GM12878 (cell line): ENCODE measurements around the gene SPATA31D3. TPM values are rescaled to one million over a fixed set of nuclear protein-coding genes. Genes with fewer than 3 reads are reported as not detected.

ENCODE experiments used
- ATAC-seq: fragments of 200-7000 bp; cut with Tn5 transposase; 3 replicates; pipeline ENCODE4 v1.9.1; 2020; ENCODE audit warnings: mild to moderate bottlenecking, moderate library complexity
- BruUV-seq: library from RNA; stranded (reverse); fragments of 400-500 nt; replicated peaks from 2 replicates; lab custom pipeline; 2021; lab: Mats Ljungman, UMichigan
- CTCF ChIA-PET: fragments of 300-600 bp; sonication (Branson Sonifier 250); formaldehyde crosslinking; extraction: SDS; loops from one replicate; lab custom pipeline; 2021; ENCODE audit warnings: inconsistent platforms; lab: Yijun Ruan, JAX
- POLR2A ChIA-PET: fragments of 350-600 bp; formaldehyde crosslinking; extraction: SDS; loops from one replicate; lab custom pipeline; 2021; ENCODE audit warnings: inconsistent platforms; lab: Charles Lee
- RAD21 ChIA-PET: fragments of 300-600 bp; sonication (Branson Sonifier 250); formaldehyde crosslinking; loops from one replicate; lab custom pipeline; 2023; ENCODE audit warnings: antibody characterized with exemption; ENCODE audit not compliant: unreplicated experiment; lab: Charles Lee
- SMC1A ChIA-PET: fragments of 300-600 bp; sonication (Branson Sonifier 250); formaldehyde crosslinking; loops from one replicate; lab custom pipeline; 2023; ENCODE audit not compliant: unreplicated experiment, uncharacterized antibody; lab: Charles Lee
- DNase-seq: peaks from one replicate; pipeline ENCODE4 v3.0.0-alpha.2; 2011; ENCODE audit warnings: low read depth, low spot score
- FAIRE-seq: peaks from 3 replicates; lab custom pipeline; 2011; peaks lifted over from hg19 to GRCh38; lab: Jason Lieb, UNC
- H2AFZ ChIP-seq: 2 replicates; pipeline ENCODE4 v1.6.0; 2011; ENCODE audit warnings: low read depth, low read length, control low read depth; ENCODE audit not compliant: control insufficient read depth
- H3K27ac ChIP-seq: 2 replicates; pipeline ENCODE4 v1.5.1; 2011; ENCODE audit warnings: control low read depth; ENCODE audit not compliant: control insufficient read depth, insufficient read depth
- H3K27me3 ChIP-seq, 2 experiments: replicated peaks in 1 of 2; 2 replicates each; pipeline versions ENCODE4 v1.6.0 to v1.6.1; 2011; ENCODE audit warnings: low read length in 1 of 2; ENCODE audit not compliant: control insufficient read depth in 2 of 2, insufficient read depth in 2 of 2
- H3K36me3 ChIP-seq, 2 experiments: 2 replicates each; pipeline ENCODE4 v1.5.1; 2011; ENCODE audit warnings: low read length in 1 of 2; ENCODE audit not compliant: control insufficient read depth in 2 of 2, insufficient read depth in 2 of 2
- H3K4me1 ChIP-seq: 2 replicates; pipeline ENCODE4 v1.6.1; 2011; ENCODE audit warnings: mild to moderate bottlenecking, low read length, moderate library complexity, mixed read lengths; ENCODE audit not compliant: control insufficient read depth, insufficient read depth
- H3K4me2 ChIP-seq: 2 replicates; pipeline ENCODE4 v1.6.0; 2011; ENCODE audit warnings: control low read depth; ENCODE audit not compliant: control insufficient read depth, insufficient read depth
- H3K4me3 ChIP-seq: fragments of 200-600 bp; sonication (generic); 2 replicates; pipeline ENCODE4 v1.5.1; 2016
- H3K79me2 ChIP-seq: 2 replicates; pipeline ENCODE4 v1.6.0; 2011; ENCODE audit warnings: low read length; ENCODE audit not compliant: control insufficient read depth, insufficient read depth
- H3K9ac ChIP-seq: 2 replicates; pipeline ENCODE4 v1.8.0; 2011; ENCODE audit warnings: low read length, control low read depth, mixed read lengths; ENCODE audit not compliant: control insufficient read depth, insufficient read depth
- H3K9me3 ChIP-seq: replicated peaks from 3 replicates; pipeline ENCODE4 v1.5.1; 2011; ENCODE audit warnings: mild to moderate bottlenecking, low read length; ENCODE audit not compliant: control insufficient read depth, insufficient read depth
- H4K20me1 ChIP-seq: 2 replicates; pipeline ENCODE4 v1.6.0; 2011; ENCODE audit not compliant: control insufficient read depth, insufficient read depth
- GATAD2B ChIP-seq: fragments of 450-650 bp; conservative IDR thresholded peaks from 2 replicates; pipeline ENCODE4 v1.6.1; 2017; ENCODE audit warnings: low read depth, mild to moderate bottlenecking, moderate library complexity
- POLR2A ChIP-seq: IDR thresholded peaks from 2 replicates; pipeline ENCODE4 v1.6.1; 2011; ENCODE audit warnings: low read depth, mild to moderate bottlenecking, low read length
- POLR2AphosphoS5 ChIP-seq: IDR thresholded peaks from 2 replicates; pipeline ENCODE4 v1.6.1; 2011; ENCODE audit warnings: mild to moderate bottlenecking, low read length, inconsistent platforms
- POU2F2 ChIP-seq: IDR thresholded peaks from 3 replicates; pipeline ENCODE4 v1.6.1; 2011; ENCODE audit warnings: low read depth, mild to moderate bottlenecking, low read length, borderline replicate concordance
- PRDM15 ChIP-seq: fragments of 450-650 bp; formaldehyde crosslinking; IDR thresholded peaks from 2 replicates; pipeline ENCODE4 v1.4.0; 2020; ENCODE audit warnings: mild to moderate bottlenecking, moderate library complexity
- RUNX3 ChIP-seq: IDR thresholded peaks from 2 replicates; pipeline ENCODE4 v1.6.1; 2012; ENCODE audit warnings: low read length, inconsistent platforms
- SMAD5 ChIP-seq: IDR thresholded peaks from 2 replicates; pipeline ENCODE4 v1.6.1; 2016; ENCODE audit warnings: antibody characterized with exemption, low read depth
- SMC3 ChIP-seq: IDR thresholded peaks from 2 replicates; pipeline ENCODE4 v1.6.1; 2011; ENCODE audit warnings: low read length, improper control_type of control experiment, borderline replicate concordance
- YBX1 ChIP-seq: fragments of 450-650 bp; IDR thresholded peaks from 2 replicates; pipeline ENCODE4 v1.6.1; 2016; ENCODE audit warnings: antibody characterized with exemption
- ZBED1 ChIP-seq: IDR thresholded peaks from 2 replicates; pipeline ENCODE4 v1.6.1; 2016; ENCODE audit warnings: borderline replicate concordance
- ZNF274 ChIP-seq: IDR thresholded peaks from one replicate; pipeline ENCODE4 v1.8.0; 2011; ENCODE audit not compliant: insufficient read length, insufficient read depth
- ZNF622 ChIP-seq: fragments of 450-650 bp; IDR thresholded peaks from 2 replicates; pipeline ENCODE4 v1.6.1; 2017; ENCODE audit warnings: mild to moderate bottlenecking, inconsistent platforms
- ZZZ3 ChIP-seq: IDR thresholded peaks from 2 replicates; pipeline ENCODE4 v1.6.1; 2011; ENCODE audit warnings: low read depth; ENCODE audit not compliant: control insufficient read depth, insufficient read length
- WGBS: methylation state at CpG from one replicate; pipeline ENCODE4 v1.1.6; 2016; ENCODE audit warnings: low lambda C conversion rate; ENCODE audit not compliant: insufficient replicate concordance, insufficient coverage; ENCODE audit errors: missing lambda C conversion rate; 5-methylcytosine and 5-hydroxymethylcytosine counted together
- in situ Hi-C: fragments of 300-500 bp; cut with MboI; formaldehyde crosslinking; loops from 9 replicates; pipeline ENCODE4 v1.14.3; 2018; ENCODE audit warnings: mixed read lengths
- intact Hi-C: fragments of 100-400 bp; cut with micrococcal nuclease; formaldehyde crosslinking; loops from one replicate; pipeline ENCODE4 v1.14.2; 2022; ENCODE audit not compliant: unreplicated experiment
- polyA plus RNA-seq, 11 experiments: library from polyadenylated mRNA; depleted of rRNA in 4 of 11; unstranded in 6 of 11; stranded (reverse) in 5 of 11; fragments of >200 nt; fragmentation: Nextera tagmentation in 4 of 11; fragmentation: Illumina TruSeq in 1 of 11; extraction: Ambion mirVana in 4 of 11; extraction: Trizol in 1 of 11; gene quantifications; 1 replicate in 1 of 11; 2 replicates in 10 of 11; pipeline versions ENCODE4 v1.2.1 to v1.2.3, GENCODE V29; 2011 to 2016; ENCODE audit warnings: inconsistent platforms in 2 of 11, missing spikeins in 2 of 11, low read depth in 1 of 11
- total RNA-seq, 4 experiments: library from RNA; depleted of rRNA in 3 of 4; stranded (reverse); fragments of >200 nt in 3 of 4; fragmentation: Illumina TruSeq in 1 of 4; extraction: Trizol in 1 of 4; gene quantifications; 2 replicates each; pipeline versions ENCODE4 v1.2.1 to v1.2.3, GENCODE V29; 2013 to 2021

The SPATA31D3 gene
- total and polyA plus RNA-seq, 10 of the 15 experiments (the other 5 are each of a cell fraction or from before 2014, with no cell fraction given) = not detected

GRCh38 chr9:81896070-81896469 lies 47.2 kb upstream of the SPATA31D3 start:
- CTCF ChIA-PET = no interaction called here
- Histone ChIP-seq H3K4me3 (no peak overlapping the region), H3K79me2 (no peaks in the 10 kb centered on the region), H3K9me3 (no peaks in the 10 kb centered on the region), H3K36me3 (no peaks in the 10 kb centered on the region)
- no peak for ATAC-seq
- BruUV-seq = no TSS peak
- intact Hi-C loops = no loop called here
- no peak for DNase-seq
- TF ChIP-seq ZBED1 = no peak
- TF ChIP-seq YBX1 = no peak
- no peak for TF ChIP-seq ZZZ3
- no peak for TF ChIP-seq PRDM15 (CRISPR knock-in tag)
- TF ChIP-seq, all 136 proteins: peak for 0
- no peak overlapping the region for H3K27ac ChIP-seq
- no peaks in the 10 kb centered on the region for H3K27me3 ChIP-seq
- H3K4me2 ChIP-seq = no peak overlapping the region
- ChIA-PET SMC1A (interaction anchor here (1.4 kb wide), 1 partner anchor 8 kb away, joined by 3 read pairs; no protein-coding TSS in a partner anchor), POLR2A (no interaction called here), RAD21 (no interaction called here)
- FAIRE-seq = no peak
- no peak overlapping the region for H2AFZ ChIP-seq
- no peak overlapping the region for H3K9ac ChIP-seq
- in situ Hi-C loops = no loop called here
- no peaks in the 10 kb centered on the region for H3K4me1 ChIP-seq
- H4K20me1 ChIP-seq = no peaks in the 10 kb centered on the region

GRCh38 chr9:81898851-81899250 lies 44.4 kb upstream of the SPATA31D3 start:
- ChIA-PET CTCF (interaction anchor here (1.4 kb wide), 1 partner anchor 12 kb away, joined by 3 read pairs; no protein-coding TSS in a partner anchor), SMC1A (no interaction called here), RAD21 (no interaction called here), POLR2A (no interaction called here)
- no peaks in the 10 kb centered on the region for H3K79me2 ChIP-seq
- FAIRE-seq = no peak
- WGBS = 13% methylated on average over 1 of the region's 1 CpG
- H3K36me3 ChIP-seq = no peaks in the 10 kb centered on the region
- no peaks in the 10 kb centered on the region for H3K27me3 ChIP-seq
- no TSS peak for BruUV-seq
- no peak for ATAC-seq
- no peak overlapping the region for H3K4me3 ChIP-seq
- no peak overlapping the region for H3K9ac ChIP-seq
- no peak for DNase-seq
- intact Hi-C loops (no loop called here), in situ Hi-C loops (no loop called here)
- no peaks in the 10 kb centered on the region for H3K4me1 ChIP-seq
- no peak overlapping the region for H2AFZ ChIP-seq
- H4K20me1 ChIP-seq = no peaks in the 10 kb centered on the region
- no peaks in the 10 kb centered on the region for H3K9me3 ChIP-seq
- H3K4me2 ChIP-seq = no peak overlapping the region
- H3K27ac ChIP-seq = no peak overlapping the region
- TF ChIP-seq POLR2A (no peak), GATAD2B (no peak), YBX1 (no peak), SMC3 (no peak), PRDM15 (CRISPR knock-in tag) (no peak), POU2F2 (no peak), ZNF622 (no peak), POLR2AphosphoS5 (no peak), RUNX3 (no peak), ZNF274 (no peak), SMAD5 (no peak)
